H1 (cell line): ENCODE measurements around the gene IQCH. TPM values are rescaled to one million over a fixed set of nuclear protein-coding genes. Genes with fewer than 3 reads are reported as not detected.

ENCODE experiments used
- KDM5A ChIP-seq: fragments of 200-600 bp; IDR thresholded peaks from 2 replicates; pipeline ENCODE4 v1.7.1; 2012; ENCODE audit warnings: mild to moderate bottlenecking, low read length, inconsistent platforms, mixed read lengths
- MAFK ChIP-seq: IDR thresholded peaks from 2 replicates; pipeline ENCODE4 v1.6.1; 2012; ENCODE audit warnings: low read depth, mild to moderate bottlenecking, improper control_type of control experiment, low read length
- POLR2A ChIP-seq, 2 experiments: IDR thresholded peaks; 1 replicate in 1 of 2; 2 replicates in 1 of 2; pipeline ENCODE4 v1.6.1; 2011; ENCODE audit warnings: low read depth in 2 of 2, low read length in 2 of 2, mild to moderate bottlenecking in 2 of 2; ENCODE audit errors: control extremely low read depth in 1 of 2
- RAD21 ChIP-seq, 2 experiments: IDR thresholded peaks in 1 of 2; conservative IDR thresholded peaks in 1 of 2; 2 replicates each; pipeline ENCODE4 v1.6.1; 2011; ENCODE audit warnings: low read depth in 2 of 2, low read length in 2 of 2, improper control_type of control experiment in 1 of 2, inconsistent platforms in 1 of 2, mild to moderate bottlenecking in 1 of 2, moderate library complexity in 1 of 2
- SP4 ChIP-seq: IDR thresholded peaks from 2 replicates; pipeline ENCODE4 v1.6.1; 2012; ENCODE audit warnings: low read length, inconsistent platforms
- polyA plus RNA-seq, 7 experiments: library from polyadenylated mRNA; depleted of rRNA in 3 of 7; stranded (reverse) in 5 of 7; unstranded in 2 of 7; fragments of >200 nt in 5 of 7; fragments of 200-250 nt in 2 of 7; gene quantifications; 1 replicate in 5 of 7; 2 replicates in 1 of 7; 4 replicates in 1 of 7; pipeline versions ENCODE4 v1.2.1 to v1.2.3, GENCODE V29; 2011 to 2013; ENCODE audit warnings: missing spikeins in 2 of 7, mixed read lengths in 2 of 7
- total RNA-seq: library from RNA; stranded (reverse); fragmentation: NEBNext Ultra II Directional; extraction: Animal tissue kit (Norgen Biotek cat#: 25700); gene quantifications from 2 replicates; pipeline ENCODE4 v1.2.1, GENCODE V29; 2021

IQCH gene
- total and polyA plus RNA-seq, 2 of the 8 experiments (the other 6 are each of a cell fraction or from before 2014, with no cell fraction given): 0.60 to 1.9 TPM

DNA sequence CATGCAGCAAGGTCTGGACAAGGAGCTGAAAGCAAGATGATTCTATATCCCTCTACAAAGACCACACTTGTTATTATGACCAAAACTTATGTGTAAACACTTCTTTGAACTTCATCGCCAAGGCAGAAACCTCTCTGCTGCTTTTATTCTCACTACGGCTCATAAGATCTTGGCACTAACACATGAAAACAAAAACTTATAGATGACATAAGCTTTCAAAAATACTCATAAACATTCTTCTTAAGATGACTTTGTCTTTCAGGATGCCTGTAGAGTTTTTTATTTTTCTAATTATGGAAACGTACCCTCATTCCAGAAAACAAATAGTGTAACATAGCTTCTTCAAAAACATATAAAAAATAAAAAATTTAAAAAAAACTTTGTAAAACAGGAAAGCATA, 253.8 kb downstream of the IQCH start (continued):
- TF ChIP-seq MAFK (no peak), POLR2A (IDR thresholded peaks at IDR 0.05; ENCODE audit: control extremely low read depth in 1 of 2, low read depth in 2 of 2, low read length in 2 of 2) (no peak), SP4 (no peak), KDM5A (no peak), RAD21 (IDR thresholded peaks at IDR 0.05 in 1 of 2, conservative IDR thresholded peaks at IDR 0.05 in 1 of 2; ENCODE audit: low read depth in 2 of 2, low read length in 2 of 2) (no peak)
